ENCODE data around the gene SCN7A.

GRCh38 chr2:166454006-166454595 is 39.9 kb downstream of the SCN7A start:
- TF ChIP-seq CTCF (IDR thresholded peaks at IDR 0.05), result no peak
- TF ChIP-seq POLR2A (IDR thresholded peaks at IDR 0.05), result no peak

Data from esophagus squamous epithelium (tissue), 4 donors.